Astrocyte of the cerebellum (primary cell): ENCODE measurements around the gene ZBTB20.

ENCODE experiments used
- DNase-seq: peaks from one replicate; pipeline ENCODE4 v3.0.0-alpha.2; 2011; ENCODE audit warnings: low read depth
- H3K4me3 ChIP-seq: 2 replicates; pipeline ENCODE4 v1.5.1; 2011; ENCODE audit warnings: mild to moderate bottlenecking, low read depth, low read length, moderate library complexity
- CTCF ChIP-seq: IDR thresholded peaks from 2 replicates; pipeline ENCODE4 v1.5.1; 2012; ENCODE audit warnings: low read length, low read depth, moderate library complexity, mild to moderate bottlenecking; ENCODE audit errors: missing control alignments
- in situ Hi-C: cut with HindIII; loops from 2 replicates; pipeline ENCODE4 v1.10.0; 2017; ENCODE audit warnings: low sequenced_read_pairs

The ZBTB20 gene

DNA sequence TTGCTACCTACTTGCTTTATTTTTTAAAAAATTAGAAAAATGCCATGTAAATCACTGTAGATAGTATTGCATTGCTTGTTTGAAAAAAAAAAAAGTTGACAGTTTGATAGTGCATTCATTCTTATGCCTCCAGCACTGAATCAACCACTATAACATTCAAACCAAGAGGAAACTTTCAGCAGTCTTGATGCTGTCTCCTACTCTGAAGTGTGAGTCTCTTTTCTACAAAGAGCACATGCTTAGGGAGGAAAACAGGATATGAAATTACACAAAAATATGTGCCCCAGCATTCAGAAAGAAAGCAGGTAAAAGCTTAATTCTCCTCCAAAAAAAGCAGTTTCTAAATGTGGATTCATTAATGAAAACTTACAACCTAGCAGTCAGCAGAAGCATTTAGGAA is 78.3 kb downstream of the ZBTB20 start:
- no peak for TF ChIP-seq CTCF
- in situ Hi-C loops: no loop called here
- H3K4me3 ChIP-seq: no peak overlapping the region
- no peak for DNase-seq

GRCh38 chr3:115062412-115062956 is 84.6 kb downstream of the ZBTB20 start:
- in situ Hi-C loops: no loop called here
- no peak overlapping the region for H3K4me3 ChIP-seq
- TF ChIP-seq CTCF: no peak
- DNase-seq: peak; percentile 76

DNA sequence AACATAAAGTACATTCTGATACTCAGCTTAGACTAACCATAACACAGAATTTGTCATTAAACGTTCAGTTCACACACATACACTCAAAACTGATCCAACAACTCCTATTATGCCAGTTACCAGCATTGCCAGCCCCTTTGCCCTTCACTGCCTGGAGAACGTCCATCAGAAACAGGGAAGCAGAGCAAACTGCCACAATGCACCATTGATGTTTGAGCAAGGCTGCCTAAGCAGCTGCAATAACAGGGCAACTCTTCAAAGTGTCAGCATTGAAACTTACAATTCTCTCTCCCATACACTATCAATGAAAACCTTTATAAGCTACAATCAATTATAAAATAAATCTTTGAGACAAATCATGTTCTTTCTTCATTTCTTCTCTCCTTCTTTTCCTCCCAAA is 85.1 kb downstream of the ZBTB20 start:
- DNase-seq: no peak
- in situ Hi-C loops: no loop called here
- TF ChIP-seq CTCF: no peak
- no peak overlapping the region for H3K4me3 ChIP-seq

DNA sequence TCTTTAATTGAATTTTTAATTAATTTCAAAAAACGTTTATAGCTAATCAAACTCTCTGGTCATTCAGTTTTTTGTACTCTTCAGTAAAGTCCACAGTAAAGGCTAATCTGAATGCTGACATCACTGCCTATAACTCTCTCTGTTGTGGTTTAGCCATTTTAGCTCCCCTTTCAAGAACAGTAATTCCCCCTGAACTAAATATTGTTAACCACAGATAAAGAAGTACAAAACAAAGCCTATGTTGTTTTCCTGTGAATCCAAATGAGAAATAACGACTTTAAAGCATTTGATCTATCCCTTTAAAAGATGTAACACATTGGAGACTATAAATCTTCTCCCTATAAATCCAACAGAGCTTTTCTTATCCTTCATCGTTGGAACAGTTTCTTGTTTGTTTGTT is 94.2 kb downstream of the ZBTB20 start:
- H3K4me3 ChIP-seq: no peak overlapping the region
- no peak for DNase-seq
- TF ChIP-seq CTCF: no peak
- in situ Hi-C loops: no loop called here

DNA sequence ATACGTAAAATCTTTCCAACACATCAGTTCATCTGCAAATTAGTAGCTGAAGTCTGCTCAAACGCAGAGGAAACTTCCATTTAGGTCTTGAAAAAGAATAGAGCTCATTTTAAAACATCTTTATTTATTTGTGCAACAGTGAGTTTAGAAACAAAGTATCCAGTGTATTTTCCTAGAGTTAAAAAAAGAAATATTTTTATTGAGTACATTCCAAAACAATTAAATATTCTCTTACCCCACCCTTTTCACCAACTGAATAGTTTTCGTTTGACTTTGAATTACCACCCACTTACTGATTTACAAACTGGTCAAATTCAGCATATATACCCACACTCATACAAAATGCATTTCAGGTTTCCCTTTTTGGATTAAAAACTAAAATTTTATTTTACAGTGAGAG is 104.7 kb downstream of the ZBTB20 start:
- H3K4me3 ChIP-seq: no peak overlapping the region
- in situ Hi-C loops: no loop called here
- DNase-seq: no peak
- no peak for TF ChIP-seq CTCF

DNA sequence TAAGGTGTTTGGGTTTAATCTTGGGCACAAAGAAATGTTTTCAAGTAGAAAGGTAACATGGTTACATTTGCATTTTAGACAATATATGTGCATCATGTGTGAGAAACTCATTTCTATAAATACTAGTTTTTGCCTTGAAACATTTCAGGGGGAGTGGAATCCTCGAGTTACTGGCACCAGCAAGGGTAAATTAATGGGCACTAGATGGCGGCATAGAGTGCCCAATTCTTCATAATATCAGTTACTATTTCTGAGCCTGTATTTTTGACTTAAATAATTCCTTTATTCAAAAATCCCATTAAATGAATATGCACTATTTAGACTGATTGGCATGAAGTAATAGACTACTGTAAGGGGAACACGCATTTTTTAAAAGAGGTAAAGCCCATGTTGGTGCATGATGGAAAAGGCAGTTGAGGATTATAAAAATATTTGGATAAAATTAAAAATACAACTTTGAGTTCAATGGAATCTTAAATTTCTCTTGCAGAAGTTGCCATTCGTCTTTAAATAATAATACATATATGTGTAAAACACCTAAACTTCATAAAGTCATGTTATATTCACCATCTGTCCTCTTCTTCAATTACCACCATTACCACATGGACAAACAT is 106.3 kb downstream of the ZBTB20 start:
- peak; percentile 77 for TF ChIP-seq CTCF
- H3K4me3 ChIP-seq: no peak overlapping the region
- peak; percentile 40 for DNase-seq
- in situ Hi-C loops: no loop called here
